ENCODE data around the gene MAP3K14.
A peak's percentile ranks its signal among the peaks of the same experiment; 100 is the strongest.

Gene MAP3K14

GRCh38 chr17:45316434-45317110, at the start of gene MAP3K14:
MAP3K14 (minus strand) TSS chr17:45317020; CDS start chr17:45290745, 26,275 bp downstream.
- TF ChIP-seq GATA1 (IDR thresholded peaks at IDR 0.05; ENCODE audit: low read depth, low read length) (no peak), POLR2A (IDR thresholded peaks at IDR 0.05; ENCODE audit: low read length) (peak; percentile 67)
- peak; percentile 87 to 90 for DNase-seq

- TF ChIP-seq GATA1 (IDR thresholded peaks at IDR 0.05; ENCODE audit: low read depth, low read length): no peak
- no peak for TF ChIP-seq POLR2A (IDR thresholded peaks at IDR 0.05; ENCODE audit: low read length)
- no peak for DNase-seq
Observed at GRCh38 chr17:45366049-45366448, 49.2 kb upstream of the MAP3K14 start.

GRCh38 chr17:45364531-45365390, 47.9 kb upstream of the MAP3K14 start:
- no peak for DNase-seq
- TF ChIP-seq POLR2A (IDR thresholded peaks at IDR 0.05; ENCODE audit: low read length): no peak

- no peak for DNase-seq
- TF ChIP-seq GATA1 (IDR thresholded peaks at IDR 0.05; ENCODE audit: low read depth, low read length) (no peak), POLR2A (IDR thresholded peaks at IDR 0.05; ENCODE audit: low read length) (no peak)
Observed at GRCh38 chr17:45363498-45363897, 46.7 kb upstream of the MAP3K14 start.

GRCh38 chr17:45361976-45362375, 45.2 kb upstream of the MAP3K14 start:
- TF ChIP-seq GATA1 (IDR thresholded peaks at IDR 0.05; ENCODE audit: low read depth, low read length) (no peak), POLR2A (IDR thresholded peaks at IDR 0.05; ENCODE audit: low read length) (no peak)
- no peak for DNase-seq

- DNase-seq: no peak
Observed at GRCh38 chr17:45361451-45361850, 44.6 kb upstream of the MAP3K14 start.

GRCh38 chr17:45357364-45357997, 40.7 kb upstream of the MAP3K14 start:
- no peak for DNase-seq
- TF ChIP-seq POLR2A (IDR thresholded peaks at IDR 0.05; ENCODE audit: low read length): no peak
- no peak for TF ChIP-seq GATA1 (IDR thresholded peaks at IDR 0.05; ENCODE audit: low read depth, low read length)

More at GRCh38 chr17:45361451-45361850, 44.6 kb upstream of the MAP3K14 start:
- TF ChIP-seq GATA1 (IDR thresholded peaks at IDR 0.05; ENCODE audit: low read depth, low read length) (no peak), POLR2A (IDR thresholded peaks at IDR 0.05; ENCODE audit: low read length) (no peak)

- DNase-seq: no peak
- no peak for TF ChIP-seq GATA1 (IDR thresholded peaks at IDR 0.05; ENCODE audit: low read depth, low read length)
- no peak for TF ChIP-seq POLR2A (IDR thresholded peaks at IDR 0.05; ENCODE audit: low read length)
Observed at GRCh38 chr17:45355087-45355486, 38.3 kb upstream of the MAP3K14 start.

- no peak for TF ChIP-seq POLR2A (IDR thresholded peaks at IDR 0.05; ENCODE audit: low read length)
- no peak for TF ChIP-seq GATA1 (IDR thresholded peaks at IDR 0.05; ENCODE audit: low read depth, low read length)
- no peak for DNase-seq
Observed at GRCh38 chr17:45353043-45353442, 36.2 kb upstream of the MAP3K14 start.

- no peak for DNase-seq
- TF ChIP-seq GATA1 (IDR thresholded peaks at IDR 0.05; ENCODE audit: low read depth, low read length) (no peak), POLR2A (IDR thresholded peaks at IDR 0.05; ENCODE audit: low read length) (no peak)
Observed at GRCh38 chr17:45351831-45352230, 35.0 kb upstream of the MAP3K14 start.

- TF ChIP-seq POLR2A (IDR thresholded peaks at IDR 0.05; ENCODE audit: low read length): no peak
- TF ChIP-seq GATA1 (IDR thresholded peaks at IDR 0.05; ENCODE audit: low read depth, low read length): no peak
Observed at GRCh38 chr17:45347444-45347843, 30.6 kb upstream of the MAP3K14 start.

GRCh38 chr17:45346216-45347015, 29.6 kb upstream of the MAP3K14 start:
- no peak for DNase-seq
- TF ChIP-seq GATA1 (IDR thresholded peaks at IDR 0.05; ENCODE audit: low read depth, low read length) (no peak), POLR2A (IDR thresholded peaks at IDR 0.05; ENCODE audit: low read length) (no peak)

More at GRCh38 chr17:45347444-45347843, 30.6 kb upstream of the MAP3K14 start:
- DNase-seq: no peak

GRCh38 chr17:45345554-45346215, 28.9 kb upstream of the MAP3K14 start:
- peak; percentile 62 to 73 for DNase-seq
- TF ChIP-seq GATA1 (IDR thresholded peaks at IDR 0.05; ENCODE audit: low read depth, low read length) (no peak), POLR2A (IDR thresholded peaks at IDR 0.05; ENCODE audit: low read length) (no peak)
